GM23248 (cell line): ENCODE data around the gene GSTO2.

ENCODE experiments used
- EZH2 ChIP-seq: fragments of 200-600 bp; sonication (generic); IDR thresholded peaks from 2 replicates; pipeline ENCODE4 v1.6.1; 2018; ENCODE audit warnings: antibody characterized with exemption, mild to moderate bottlenecking; ENCODE audit not compliant: insufficient read depth, poor library complexity, severe bottlenecking
- EZH2phosphoT487 ChIP-seq: fragments of 200-600 bp; sonication (generic); IDR thresholded peaks from 2 replicates; pipeline ENCODE4 v1.6.1; 2018; ENCODE audit warnings: antibody characterized with exemption, moderate library complexity, mild to moderate bottlenecking, low read depth; ENCODE audit not compliant: insufficient read depth

- TF ChIP-seq EZH2 (no peak), EZH2phosphoT487 (no peak)
These were observed 84.5 kb downstream of the GSTO2 start, which contains the start of gene CFAP58 for GRCh38 chr10:104353325-104354048.
